HepG2 (cell line): ENCODE measurements around the gene GSG1. TPM values are rescaled to one million over a fixed set of nuclear protein-coding genes. Genes with fewer than 3 reads are reported as not detected.

ENCODE experiments used
- FOSL2 ChIP-seq: sonication (generic); formaldehyde crosslinking; IDR thresholded peaks from 2 replicates; pipeline ENCODE4 v1.4.0; 2020; ENCODE audit warnings: missing genetic modification reagents
- HMG20B ChIP-seq: conservative IDR thresholded peaks from 2 replicates; pipeline ENCODE4 v1.6.1; 2016; ENCODE audit warnings: missing genetic modification reagents, missing compliant biosample characterization
- MLLT10 ChIP-seq: sonication (generic); formaldehyde crosslinking; IDR thresholded peaks from 2 replicates; pipeline ENCODE4 v1.4.0; 2020; ENCODE audit warnings: missing genetic modification reagents
- NFKBIZ ChIP-seq: IDR thresholded peaks from 2 replicates; pipeline ENCODE4 v1.6.1; 2018; ENCODE audit warnings: missing genetic modification reagents, missing compliant biosample characterization
- ONECUT2 ChIP-seq: sonication (generic); formaldehyde crosslinking; IDR thresholded peaks from 2 replicates; pipeline ENCODE4 v1.4.0; 2020; ENCODE audit warnings: missing genetic modification reagents
- RNF2 ChIP-seq: fragments of 450-650 bp; conservative IDR thresholded peaks from 2 replicates; pipeline ENCODE4 v1.6.1; 2016; ENCODE audit warnings: low read depth
- SALL2 ChIP-seq: sonication (generic); formaldehyde crosslinking; IDR thresholded peaks from 2 replicates; pipeline ENCODE4 v1.8.1; 2023; ENCODE audit warnings: mild to moderate bottlenecking, missing genetic modification reagents, inconsistent platforms
- SMAD3 ChIP-seq: sonication (generic); formaldehyde crosslinking; IDR thresholded peaks from 2 replicates; pipeline ENCODE4 v1.4.0; 2020; ENCODE audit warnings: missing genetic modification reagents
- SNAI1 ChIP-seq: sonication (generic); formaldehyde crosslinking; IDR thresholded peaks from 2 replicates; pipeline ENCODE4 v1.5.0; 2020; ENCODE audit warnings: mild to moderate bottlenecking, missing genetic modification reagents, borderline replicate concordance
- SOX13 ChIP-seq, 3 experiments: fragments of 450-650 bp in 1 of 3; sonication (generic) in 1 of 3; formaldehyde crosslinking in 1 of 3; IDR thresholded peaks in 2 of 3; conservative IDR thresholded peaks in 1 of 3; 2 replicates each; pipeline versions ENCODE4 v1.5.0 to v1.6.1; 2016 to 2020; ENCODE audit warnings: antibody characterized with exemption in 1 of 3, mild to moderate bottlenecking in 1 of 3, missing compliant biosample characterization in 1 of 3, missing genetic modification reagents in 1 of 3, moderate library complexity in 1 of 3
- ZNF263 ChIP-seq: sonication (generic); formaldehyde crosslinking; IDR thresholded peaks from 2 replicates; pipeline ENCODE4 v1.4.0; 2020; ENCODE audit warnings: missing genetic modification reagents
- ZNF430 ChIP-seq: sonication (generic); formaldehyde crosslinking; IDR thresholded peaks from 2 replicates; pipeline ENCODE4 v1.9.0; 2021; ENCODE audit warnings: mild to moderate bottlenecking, missing genetic modification reagents
- ZNF773 ChIP-seq: sonication (generic); formaldehyde crosslinking; IDR thresholded peaks from 2 replicates; pipeline ENCODE4 v1.4.0; 2020; ENCODE audit warnings: missing genetic modification reagents, borderline replicate concordance
- polyA plus RNA-seq, 8 experiments: library from polyadenylated mRNA; depleted of rRNA in 3 of 8; stranded (reverse) in 7 of 8; unstranded in 1 of 8; fragments of >200 nt; fragmentation: Illumina TruSeq in 4 of 8; extraction: Trizol in 4 of 8; gene quantifications; 2 replicates each; pipeline versions ENCODE4 v1.2.1 to v1.2.3, GENCODE V29; 2011 to 2016; ENCODE audit warnings: low read depth in 4 of 8, missing spikeins in 1 of 8, mixed read lengths in 1 of 8; ENCODE audit not compliant: insufficient read depth in 1 of 8
- total RNA-seq, 5 experiments: library from RNA; depleted of rRNA; stranded (reverse); fragments of >200 nt; fragmentation: Illumina TruSeq; extraction: Trizol; gene quantifications; 2 replicates each; pipeline ENCODE4 v1.2.3, GENCODE V29; 2016; ENCODE audit warnings: low read depth in 1 of 5
- TF ChIP-seq, protein P1 (sequence below): sonication (generic); formaldehyde crosslinking; IDR thresholded peaks from 2 replicates; pipeline ENCODE4 v1.9.0; 2021; ENCODE audit warnings: missing genetic modification reagents, borderline replicate concordance
- TF ChIP-seq, protein P2 (sequence below): sonication (generic); formaldehyde crosslinking; IDR thresholded peaks from 2 replicates; pipeline ENCODE4 v1.4.0; 2020; ENCODE audit warnings: missing genetic modification reagents, borderline replicate concordance
- TF ChIP-seq, protein P3 (sequence below): sonication (generic); formaldehyde crosslinking; IDR thresholded peaks from 2 replicates; pipeline ENCODE4 v1.4.0; 2020; ENCODE audit warnings: missing genetic modification reagents, borderline replicate concordance
- TF ChIP-seq, protein P4 (sequence below): sonication (generic); formaldehyde crosslinking; IDR thresholded peaks from 2 replicates; pipeline ENCODE4 v1.8.1; 2023; ENCODE audit warnings: mild to moderate bottlenecking, missing genetic modification reagents
- TF ChIP-seq, protein P5 (sequence below): sonication (generic); formaldehyde crosslinking; IDR thresholded peaks from 2 replicates; pipeline ENCODE4 v1.4.0; 2020; ENCODE audit warnings: mild to moderate bottlenecking, missing genetic modification reagents

GSG1 gene
- total and polyA plus RNA-seq, 2 of the 13 experiments (the other 11 are each of a cell fraction or from before 2014, with no cell fraction given) = not detected

DNA sequence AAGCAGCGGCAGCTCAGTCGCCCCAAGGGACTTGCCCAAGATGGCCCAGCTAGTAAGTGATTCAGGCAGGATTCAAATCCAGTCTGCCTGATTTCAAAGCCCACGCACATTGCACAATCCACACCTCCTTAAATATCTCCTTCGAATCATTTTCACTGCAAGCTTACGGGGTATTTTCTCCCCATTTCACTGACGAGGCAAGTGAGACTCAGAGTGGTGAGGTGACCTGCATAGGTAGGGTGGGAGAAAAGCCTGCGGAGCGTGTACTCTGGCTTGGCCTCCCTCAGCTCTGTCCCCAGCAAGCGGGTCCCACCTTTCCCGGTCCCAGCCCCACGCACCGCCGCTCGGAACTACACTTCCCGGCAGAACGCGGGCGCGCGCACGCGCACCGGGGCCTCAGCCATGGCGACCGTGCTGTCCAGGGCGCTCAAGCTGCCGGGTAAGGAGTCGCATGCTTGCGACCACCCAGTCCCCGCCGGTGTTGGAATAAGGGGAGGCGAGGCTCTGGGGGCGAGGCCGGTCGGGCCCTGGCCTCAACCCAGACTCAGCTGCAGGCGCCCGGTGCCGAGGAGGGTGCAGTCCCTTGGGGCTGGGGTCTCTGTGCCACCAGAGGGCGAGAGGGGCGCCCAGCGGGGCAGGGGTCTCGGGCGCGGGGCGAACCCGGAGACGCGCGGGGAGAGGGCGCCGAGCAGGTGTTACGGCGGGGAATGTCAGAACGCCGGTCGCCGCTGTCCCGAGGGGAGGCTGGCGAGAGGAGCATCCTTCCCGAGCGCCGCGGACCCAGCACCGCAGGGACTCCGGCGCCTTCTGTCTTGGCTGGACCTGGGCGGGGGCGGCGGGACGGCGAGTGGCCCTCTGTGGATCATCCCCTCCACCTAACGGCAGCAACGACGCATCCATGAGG lies 59.2 kb downstream of the GSG1 start, which contains the start of gene FAM234B (continued):
- TF ChIP-seq, protein P1, sequence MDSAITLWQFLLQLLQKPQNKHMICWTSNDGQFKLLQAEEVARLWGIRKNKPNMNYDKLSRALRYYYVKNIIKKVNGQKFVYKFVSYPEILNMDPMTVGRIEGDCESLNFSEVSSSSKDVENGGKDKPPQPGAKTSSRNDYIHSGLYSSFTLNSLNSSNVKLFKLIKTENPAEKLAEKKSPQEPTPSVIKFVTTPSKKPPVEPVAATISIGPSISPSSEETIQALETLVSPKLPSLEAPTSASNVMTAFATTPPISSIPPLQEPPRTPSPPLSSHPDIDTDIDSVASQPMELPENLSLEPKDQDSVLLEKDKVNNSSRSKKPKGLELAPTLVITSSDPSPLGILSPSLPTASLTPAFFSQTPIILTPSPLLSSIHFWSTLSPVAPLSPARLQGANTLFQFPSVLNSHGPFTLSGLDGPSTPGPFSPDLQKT (CRISPR knock-in tag) = no peak
- TF ChIP-seq ZNF430 = 0 out of 2 replicates have a peak, but pooled peaks have one; percentile 34
- TF ChIP-seq FOSL2 (CRISPR knock-in tag) = no peak; the same call in 1 of the 2 replicates
- TF ChIP-seq SOX13 (IDR thresholded peaks at IDR 0.05) = no peak
- no peak for TF ChIP-seq SOX13 (CRISPR knock-in tag; conservative IDR thresholded peaks at IDR 0.05 in 1 of 2, IDR thresholded peaks at IDR 0.05 in 1 of 2)
- TF ChIP-seq MLLT10 (CRISPR knock-in tag) = no peak
- TF ChIP-seq, protein P2, sequence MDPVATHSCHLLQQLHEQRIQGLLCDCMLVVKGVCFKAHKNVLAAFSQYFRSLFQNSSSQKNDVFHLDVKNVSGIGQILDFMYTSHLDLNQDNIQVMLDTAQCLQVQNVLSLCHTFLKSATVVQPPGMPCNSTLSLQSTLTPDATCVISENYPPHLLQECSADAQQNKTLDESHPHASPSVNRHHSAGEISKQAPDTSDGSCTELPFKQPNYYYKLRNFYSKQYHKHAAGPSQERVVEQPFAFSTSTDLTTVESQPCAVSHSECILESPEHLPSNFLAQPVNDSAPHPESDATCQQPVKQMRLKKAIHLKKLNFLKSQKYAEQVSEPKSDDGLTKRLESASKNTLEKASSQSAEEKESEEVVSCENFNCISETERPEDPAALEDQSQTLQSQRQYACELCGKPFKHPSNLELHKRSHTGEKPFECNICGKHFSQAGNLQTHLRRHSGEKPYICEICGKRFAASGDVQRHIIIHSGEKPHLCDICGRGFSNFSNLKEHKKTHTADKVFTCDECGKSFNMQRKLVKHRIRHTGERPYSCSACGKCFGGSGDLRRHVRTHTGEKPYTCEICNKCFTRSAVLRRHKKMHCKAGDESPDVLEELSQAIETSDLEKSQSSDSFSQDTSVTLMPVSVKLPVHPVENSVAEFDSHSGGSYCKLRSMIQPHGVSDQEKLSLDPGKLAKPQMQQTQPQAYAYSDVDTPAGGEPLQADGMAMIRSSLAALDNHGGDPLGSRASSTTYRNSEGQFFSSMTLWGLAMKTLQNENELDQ (CRISPR knock-in tag) = peak; percentile 82; the same call in 1 of the 2 replicates
- TF ChIP-seq HMG20B (CRISPR knock-in tag) = no peak
- no peak for TF ChIP-seq SMAD3 (CRISPR knock-in tag)
- TF ChIP-seq, protein P3, sequence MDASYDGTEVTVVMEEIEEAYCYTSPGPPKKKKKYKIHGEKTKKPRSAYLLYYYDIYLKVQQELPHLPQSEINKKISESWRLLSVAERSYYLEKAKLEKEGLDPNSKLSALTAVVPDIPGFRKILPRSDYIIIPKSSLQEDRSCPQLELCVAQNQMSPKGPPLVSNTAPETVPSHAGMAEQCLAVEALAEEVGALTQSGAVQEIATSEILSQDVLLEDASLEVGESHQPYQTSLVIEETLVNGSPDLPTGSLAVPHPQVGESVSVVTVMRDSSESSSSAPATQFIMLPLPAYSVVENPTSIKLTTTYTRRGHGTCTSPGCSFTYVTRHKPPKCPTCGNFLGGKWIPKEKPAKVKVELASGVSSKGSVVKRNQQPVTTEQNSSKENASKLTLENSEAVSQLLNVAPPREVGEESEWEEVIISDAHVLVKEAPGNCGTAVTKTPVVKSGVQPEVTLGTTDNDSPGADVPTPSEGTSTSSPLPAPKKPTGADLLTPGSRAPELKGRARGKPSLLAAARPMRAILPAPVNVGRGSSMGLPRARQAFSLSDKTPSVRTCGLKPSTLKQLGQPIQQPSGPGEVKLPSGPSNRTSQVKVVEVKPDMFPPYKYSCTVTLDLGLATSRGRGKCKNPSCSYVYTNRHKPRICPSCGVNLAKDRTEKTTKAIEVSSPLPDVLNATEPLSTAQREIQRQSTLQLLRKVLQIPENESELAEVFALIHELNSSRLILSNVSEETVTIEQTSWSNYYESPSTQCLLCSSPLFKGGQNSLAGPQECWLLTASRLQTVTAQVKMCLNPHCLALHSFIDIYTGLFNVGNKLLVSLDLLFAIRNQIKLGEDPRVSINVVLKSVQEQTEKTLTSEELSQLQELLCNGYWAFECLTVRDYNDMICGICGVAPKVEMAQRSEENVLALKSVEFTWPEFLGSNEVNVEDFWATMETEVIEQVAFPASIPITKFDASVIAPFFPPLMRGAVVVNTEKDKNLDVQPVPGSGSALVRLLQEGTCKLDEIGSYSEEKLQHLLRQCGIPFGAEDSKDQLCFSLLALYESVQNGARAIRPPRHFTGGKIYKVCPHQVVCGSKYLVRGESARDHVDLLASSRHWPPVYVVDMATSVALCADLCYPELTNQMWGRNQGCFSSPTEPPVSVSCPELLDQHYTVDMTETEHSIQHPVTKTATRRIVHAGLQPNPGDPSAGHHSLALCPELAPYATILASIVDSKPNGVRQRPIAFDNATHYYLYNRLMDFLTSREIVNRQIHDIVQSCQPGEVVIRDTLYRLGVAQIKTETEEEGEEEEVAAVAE (CRISPR knock-in tag) = no peak
- TF ChIP-seq SALL2 (CRISPR knock-in tag) = peak; percentile 68; the same call in 1 of the 2 replicates
- TF ChIP-seq, protein P4, sequence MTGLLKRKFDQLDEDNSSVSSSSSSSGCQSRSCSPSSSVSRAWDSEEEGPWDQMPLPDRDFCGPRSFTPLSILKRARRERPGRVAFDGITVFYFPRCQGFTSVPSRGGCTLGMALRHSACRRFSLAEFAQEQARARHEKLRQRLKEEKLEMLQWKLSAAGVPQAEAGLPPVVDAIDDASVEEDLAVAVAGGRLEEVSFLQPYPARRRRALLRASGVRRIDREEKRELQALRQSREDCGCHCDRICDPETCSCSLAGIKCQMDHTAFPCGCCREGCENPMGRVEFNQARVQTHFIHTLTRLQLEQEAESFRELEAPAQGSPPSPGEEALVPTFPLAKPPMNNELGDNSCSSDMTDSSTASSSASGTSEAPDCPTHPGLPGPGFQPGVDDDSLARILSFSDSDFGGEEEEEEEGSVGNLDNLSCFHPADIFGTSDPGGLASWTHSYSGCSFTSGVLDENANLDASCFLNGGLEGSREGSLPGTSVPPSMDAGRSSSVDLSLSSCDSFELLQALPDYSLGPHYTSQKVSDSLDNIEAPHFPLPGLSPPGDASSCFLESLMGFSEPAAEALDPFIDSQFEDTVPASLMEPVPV (CRISPR knock-in tag) = peak; percentile 61; the same call in 1 of the 2 replicates
- no peak for TF ChIP-seq ONECUT2 (CRISPR knock-in tag)
- no peak for TF ChIP-seq RNF2
- TF ChIP-seq, protein P5, sequence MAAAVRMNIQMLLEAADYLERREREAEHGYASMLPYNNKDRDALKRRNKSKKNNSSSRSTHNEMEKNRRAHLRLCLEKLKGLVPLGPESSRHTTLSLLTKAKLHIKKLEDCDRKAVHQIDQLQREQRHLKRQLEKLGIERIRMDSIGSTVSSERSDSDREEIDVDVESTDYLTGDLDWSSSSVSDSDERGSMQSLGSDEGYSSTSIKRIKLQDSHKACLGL (CRISPR knock-in tag) = peak; percentile 94
- peak; percentile 41; the same call in 1 of the 2 replicates for TF ChIP-seq NFKBIZ (CRISPR knock-in tag)
- TF ChIP-seq SNAI1 (CRISPR knock-in tag) = 0 out of 2 replicates have a peak, but pooled peaks have one; percentile 46
- TF ChIP-seq ZNF773 (CRISPR knock-in tag) = no peak
- TF ChIP-seq ZNF263 (CRISPR knock-in tag) = 0 out of 2 replicates have a peak, but pooled peaks have one; percentile 25
